RWPE1 (cell line): ENCODE results near the gene ZBTB6.
A peak's percentile ranks its signal among the peaks of the same experiment; 100 is the strongest.

ENCODE experiments used
- CTCF ChIA-PET: fragments of 350-600 bp; sonication (Branson Sonifier 250); formaldehyde crosslinking; extraction: SDS; loops from one replicate; lab custom pipeline; 2021; lab: Yijun Ruan, JAX
- POLR2A ChIA-PET: fragments of 400-600 bp; formaldehyde crosslinking; extraction: SDS; loops from one replicate; lab custom pipeline; 2020; ENCODE audit warnings: antibody characterized with exemption; ENCODE audit not compliant: low non-redundant PET; lab: Yijun Ruan, JAX
- DNase-seq: peaks from one replicate; pipeline ENCODE4 v3.0.0; 2012; ENCODE audit warnings: low spot score
- H3K27ac ChIP-seq: fragments of 450-650 bp; 2 replicates; pipeline ENCODE4 v1.5.1; 2017
- TF ChIP-seq, protein P1 (sequence below): fragments of 450-650 bp; conservative IDR thresholded peaks from 2 replicates; pipeline ENCODE4 v1.5.1; 2017; ENCODE audit warnings: low read depth, mild to moderate bottlenecking

Gene ZBTB6

DNA sequence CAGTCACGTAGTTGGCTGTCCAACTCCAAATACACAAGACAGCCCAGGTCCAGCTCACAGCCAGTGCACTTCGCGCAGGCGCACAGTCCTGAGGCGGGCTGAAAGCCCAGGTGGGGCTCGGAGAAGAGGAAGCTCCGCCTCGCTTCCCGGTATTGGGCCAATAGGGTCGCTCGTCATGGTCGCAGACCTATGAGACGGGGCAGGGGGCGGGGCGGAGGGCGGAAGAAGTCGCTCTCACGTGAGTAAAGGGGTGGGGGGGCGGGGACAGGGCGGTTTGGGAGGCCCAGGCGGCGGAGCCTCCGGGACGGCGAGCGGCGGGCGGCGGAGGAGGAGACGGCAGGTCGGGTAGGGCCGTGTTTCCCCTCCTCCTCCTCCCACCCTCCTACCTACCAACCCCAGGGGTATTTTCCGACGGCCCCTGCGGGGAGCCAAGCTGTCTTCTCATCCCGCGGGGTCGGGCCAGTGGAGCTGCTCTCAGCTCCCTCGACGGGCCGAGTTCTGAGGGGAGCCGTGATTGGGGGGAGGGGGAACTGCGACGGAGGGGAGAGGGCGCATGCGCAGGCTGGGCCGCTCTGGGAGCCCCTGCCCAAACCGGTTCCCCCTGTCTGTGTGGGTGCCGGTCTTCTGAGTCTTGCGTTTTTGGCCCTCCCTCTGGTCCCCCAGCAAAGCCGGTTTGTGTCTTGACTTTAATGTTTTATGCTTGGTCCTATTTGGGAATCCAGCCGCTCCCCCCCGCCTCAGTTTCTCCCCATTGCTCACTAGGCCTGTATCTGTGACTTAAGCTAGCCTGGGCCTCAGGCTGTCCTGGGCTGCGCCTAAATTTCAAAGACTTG lies 27.8 kb upstream of the ZBTB6 start, which contains the start of gene RABGAP1:
TSS of gene RABGAP1 (plus strand) at position 272 of the 833 bp plus-strand sequence. CDS start 16,040 bp downstream, outside the sequence.
- ChIA-PET POLR2A (interaction anchor here (0.6 to 2.0 kb wide), 5 partner anchors 9 to 82 kb away, joined by 4 to 12 read pairs (median 5); partner anchors contain the start of gene ZBTB26), CTCF (interaction anchor here (0.9 kb wide), 1 partner anchor 9 kb away, joined by 3 read pairs; the partner anchor contains the start of gene ZBTB26)
- TF ChIP-seq, protein P1, sequence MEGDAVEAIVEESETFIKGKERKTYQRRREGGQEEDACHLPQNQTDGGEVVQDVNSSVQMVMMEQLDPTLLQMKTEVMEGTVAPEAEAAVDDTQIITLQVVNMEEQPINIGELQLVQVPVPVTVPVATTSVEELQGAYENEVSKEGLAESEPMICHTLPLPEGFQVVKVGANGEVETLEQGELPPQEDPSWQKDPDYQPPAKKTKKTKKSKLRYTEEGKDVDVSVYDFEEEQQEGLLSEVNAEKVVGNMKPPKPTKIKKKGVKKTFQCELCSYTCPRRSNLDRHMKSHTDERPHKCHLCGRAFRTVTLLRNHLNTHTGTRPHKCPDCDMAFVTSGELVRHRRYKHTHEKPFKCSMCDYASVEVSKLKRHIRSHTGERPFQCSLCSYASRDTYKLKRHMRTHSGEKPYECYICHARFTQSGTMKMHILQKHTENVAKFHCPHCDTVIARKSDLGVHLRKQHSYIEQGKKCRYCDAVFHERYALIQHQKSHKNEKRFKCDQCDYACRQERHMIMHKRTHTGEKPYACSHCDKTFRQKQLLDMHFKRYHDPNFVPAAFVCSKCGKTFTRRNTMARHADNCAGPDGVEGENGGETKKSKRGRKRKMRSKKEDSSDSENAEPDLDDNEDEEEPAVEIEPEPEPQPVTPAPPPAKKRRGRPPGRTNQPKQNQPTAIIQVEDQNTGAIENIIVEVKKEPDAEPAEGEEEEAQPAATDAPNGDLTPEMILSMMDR = no peak
- peak within 1 kb of the TSS; percentile 90 for H3K27ac ChIP-seq
- peak; percentile 100 for DNase-seq

DNA sequence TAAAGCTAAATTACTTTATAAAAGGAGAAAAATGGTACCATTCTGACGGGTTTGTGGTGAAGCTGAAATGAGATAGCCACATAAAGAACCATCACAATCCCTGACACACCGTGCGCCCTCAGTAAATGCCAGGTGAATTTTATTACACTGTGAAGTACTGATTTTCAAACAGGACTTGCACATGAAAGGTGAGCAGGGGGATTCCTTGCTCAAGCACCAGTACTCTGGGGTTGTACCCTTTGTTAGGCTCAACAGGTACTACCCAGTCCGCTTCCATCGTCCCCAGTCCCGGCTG lies 27.3 kb upstream of the ZBTB6 start:
- H3K27ac ChIP-seq = peak overlapping the region; percentile 90
- TF ChIP-seq, protein P1 = no peak
- POLR2A ChIA-PET = interaction anchor here (0.6 to 2.0 kb wide), 5 partner anchors 9 to 82 kb away, joined by 4 to 12 read pairs (median 5); partner anchors contain the start of gene ZBTB26
- CTCF ChIA-PET = interaction anchor here (0.9 kb wide), 1 partner anchor 9 kb away, joined by 3 read pairs; the partner anchor contains the start of gene ZBTB26
- DNase-seq = no peak

DNA sequence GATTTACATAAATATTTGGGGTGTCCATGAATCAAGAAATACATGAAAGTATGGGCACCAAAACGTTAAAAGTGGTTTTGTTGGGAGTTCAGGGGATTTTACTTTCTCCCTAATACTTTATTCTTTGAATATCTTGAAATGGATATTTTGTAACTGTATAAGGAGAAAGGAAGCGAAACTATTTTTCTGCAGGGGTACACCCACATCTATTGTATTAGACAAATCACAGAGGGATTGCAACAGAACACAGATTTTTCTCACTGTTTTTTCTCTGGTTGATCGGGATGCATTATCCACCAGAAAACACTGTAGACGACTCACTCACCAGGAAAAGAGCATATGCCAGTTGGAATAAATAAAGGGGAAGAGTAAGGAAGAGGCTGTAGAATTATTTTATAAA lies 26.5 kb upstream of the ZBTB6 start:
- ChIA-PET CTCF (interaction anchor here (0.6 kb wide), 1 partner anchor 496 kb away, joined by 3 read pairs; no protein-coding TSS in a partner anchor), POLR2A (no interaction called here)
- DNase-seq = no peak
- H3K27ac ChIP-seq = no peak overlapping the region
- TF ChIP-seq, protein P1 = no peak

DNA sequence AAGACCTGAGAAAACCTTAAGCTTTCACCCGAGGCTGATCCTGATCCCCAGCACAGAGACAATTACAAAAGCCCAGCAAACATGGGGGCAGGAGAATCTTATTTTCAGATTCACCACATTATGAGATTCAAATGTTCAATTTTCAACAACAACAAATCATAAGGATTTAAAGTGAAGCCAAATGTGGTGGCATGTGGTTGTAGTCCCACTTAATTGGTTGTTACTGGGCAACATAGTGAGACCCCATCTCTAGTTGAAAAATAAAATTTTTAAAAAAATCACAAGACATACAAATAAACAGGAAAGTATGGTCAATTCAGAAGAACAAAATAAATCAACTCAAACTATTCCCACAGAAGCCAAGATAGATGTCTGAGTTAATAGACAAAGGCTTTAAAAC lies 23.8 kb upstream of the ZBTB6 start:
- ChIA-PET POLR2A (no interaction called here), CTCF (interaction anchor here (0.6 kb wide), 1 partner anchor 55 kb away, joined by 5 read pairs; no protein-coding TSS in a partner anchor)
- DNase-seq = no peak
- H3K27ac ChIP-seq = no peak overlapping the region
- TF ChIP-seq, protein P1 = no peak

DNA sequence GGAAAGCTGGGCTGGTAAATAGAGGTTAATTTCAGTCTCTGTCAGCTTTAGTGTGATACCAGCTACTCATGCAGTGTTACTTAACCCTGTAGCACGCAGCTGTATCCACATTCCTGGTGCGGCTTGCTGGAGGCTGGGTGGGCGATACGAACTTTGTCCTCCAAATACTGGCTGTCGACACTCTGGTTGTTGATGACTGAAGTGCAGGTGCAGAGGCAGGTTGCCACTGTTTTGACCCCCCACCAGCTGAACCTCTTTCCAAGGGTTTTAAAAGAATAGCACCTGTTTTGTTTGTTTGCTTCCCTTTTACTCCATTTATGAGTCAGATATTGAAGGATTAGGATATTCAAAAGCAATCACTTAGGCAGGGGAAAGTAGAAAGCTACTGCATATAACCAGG lies 23.3 kb upstream of the ZBTB6 start:
- CTCF ChIA-PET = interaction anchor here (0.6 kb wide), 1 partner anchor 55 kb away, joined by 5 read pairs; no protein-coding TSS in a partner anchor
- POLR2A ChIA-PET = no interaction called here
- DNase-seq = no peak
- H3K27ac ChIP-seq = no peak overlapping the region
- TF ChIP-seq, protein P1 = no peak
